ENCODE measurements around the gene GRIK2. TPM values are rescaled to one million over a fixed set of nuclear protein-coding genes. Genes with fewer than 3 reads are reported as not detected.

Gene GRIK2
- total RNA-seq, 4 donors from 2014 or later, result 2.0 to 4.0 (median 2.0) TPM; not detected in 1

GRCh38 chr6:101799531-101799930 lies 406.0 kb downstream of the GRIK2 start:
- intact Hi-C loops (cut with DNase I; ENCODE audit: low total_unique reads) (no loop called here), in situ Hi-C loops (cut with MboI; ENCODE audit: low pct_ligation_motif_present in 1 of 4, low pct_unique_long_range_greater_than_20kb in 1 of 4, low sequenced_read_pairs in 3 of 4) (no loop called here)
- WGBS, 2 donors (ENCODE audit: low coverage in 1 of 2), result 71 to 75% methylated on average over 5 of the region's 5 CpGs
- TF ChIP-seq EP300 (IDR thresholded peaks at IDR 0.05; ENCODE audit: low read depth), result no peak
- no peak for TF ChIP-seq POLR2AphosphoS5 (IDR thresholded peaks at IDR 0.05)
- no peak for TF ChIP-seq CTCF (IDR thresholded peaks at IDR 0.05)
- TF ChIP-seq POLR2A (IDR thresholded peaks at IDR 0.05), result no peak
- no peak overlapping the region for H3K27ac ChIP-seq
- no peaks in the 10 kb centered on the region for H3K36me3 ChIP-seq
- no peak for DNase-seq
- H3K9me3 ChIP-seq, result no peaks in the 10 kb centered on the region
- H3K4me1 ChIP-seq, result no peaks in the 10 kb centered on the region
- H3K4me3 ChIP-seq, result no peak overlapping the region
- no peaks in the 10 kb centered on the region for H3K27me3 ChIP-seq

GRCh38 chr6:101800598-101800997 lies 407.1 kb downstream of the GRIK2 start:
- Histone ChIP-seq H3K27ac (no peak overlapping the region), H3K4me3 (no peak overlapping the region), H3K27me3 (no peaks in the 10 kb centered on the region), H3K4me1 (no peaks in the 10 kb centered on the region), H3K9me3 (no peaks in the 10 kb centered on the region), H3K36me3 (no peaks in the 10 kb centered on the region)
- no peak for DNase-seq
- 66 to 74% methylated on average over 3 of the region's 3 CpGs for WGBS, 2 donors (ENCODE audit: low coverage in 1 of 2)
- intact Hi-C loops (cut with DNase I; ENCODE audit: low total_unique reads) (no loop called here), in situ Hi-C loops (cut with MboI; ENCODE audit: low pct_ligation_motif_present in 1 of 4, low pct_unique_long_range_greater_than_20kb in 1 of 4, low sequenced_read_pairs in 3 of 4) (no loop called here)
- TF ChIP-seq CTCF (IDR thresholded peaks at IDR 0.05), result no peak
- no peak for TF ChIP-seq POLR2AphosphoS5 (IDR thresholded peaks at IDR 0.05)
- TF ChIP-seq EP300 (IDR thresholded peaks at IDR 0.05; ENCODE audit: low read depth), result no peak

- TF ChIP-seq EP300 (IDR thresholded peaks at IDR 0.05; ENCODE audit: low read depth) (no peak), POLR2AphosphoS5 (IDR thresholded peaks at IDR 0.05) (no peak), POLR2A (IDR thresholded peaks at IDR 0.05) (no peak), CTCF (IDR thresholded peaks at IDR 0.05) (no peak)
- no peak for DNase-seq
- no peak overlapping the region for H3K27ac ChIP-seq
- in situ Hi-C loops (cut with MboI; ENCODE audit: low pct_ligation_motif_present in 1 of 4, low pct_unique_long_range_greater_than_20kb in 1 of 4, low sequenced_read_pairs in 3 of 4), result no loop called here
- no peaks in the 10 kb centered on the region for H3K36me3 ChIP-seq
- intact Hi-C loops (cut with DNase I; ENCODE audit: low total_unique reads), result no loop called here
- no peak overlapping the region for H3K4me3 ChIP-seq
- no peaks in the 10 kb centered on the region for H3K4me1 ChIP-seq
- WGBS, 2 donors (ENCODE audit: low coverage in 1 of 2), result 0% methylated on average over 1 of the region's 1 CpG; no CpG with 5 or more reads in 1 of the 2 donors
- no peaks in the 10 kb centered on the region for H3K9me3 ChIP-seq
- H3K27me3 ChIP-seq, result no peaks in the 10 kb centered on the region
Observed at GRCh38 chr6:101803136-101803535, 409.6 kb downstream of the GRIK2 start.

GRCh38 chr6:101806241-101806640 lies 412.7 kb downstream of the GRIK2 start:
- in situ Hi-C loops (cut with MboI; ENCODE audit: low pct_ligation_motif_present in 1 of 4, low pct_unique_long_range_greater_than_20kb in 1 of 4, low sequenced_read_pairs in 3 of 4), result no loop called here
- 77 to 85% methylated on average over 1 of the region's 1 CpG for WGBS, 2 donors (ENCODE audit: low coverage in 1 of 2)

More at GRCh38 chr6:101806241-101806640, 412.7 kb downstream of the GRIK2 start:
- H3K9me3 ChIP-seq, result no peaks in the 10 kb centered on the region
- H3K27ac ChIP-seq, result no peak overlapping the region
- H3K36me3 ChIP-seq, result no peaks in the 10 kb centered on the region
- H3K4me3 ChIP-seq, result no peak overlapping the region
- H3K4me1 ChIP-seq, result no peaks in the 10 kb centered on the region
- intact Hi-C loops (cut with DNase I; ENCODE audit: low total_unique reads), result no loop called here
- TF ChIP-seq EP300 (IDR thresholded peaks at IDR 0.05; ENCODE audit: low read depth), result no peak
- no peak for TF ChIP-seq POLR2A (IDR thresholded peaks at IDR 0.05)
- TF ChIP-seq CTCF (IDR thresholded peaks at IDR 0.05), result no peak
- TF ChIP-seq POLR2AphosphoS5 (IDR thresholded peaks at IDR 0.05), result no peak
- H3K27me3 ChIP-seq, result no peaks in the 10 kb centered on the region
- DNase-seq, result no peak
